HepG2 (cell line): ENCODE data around the gene AMBRA1. TPM values are rescaled to one million over a fixed set of nuclear protein-coding genes. Genes with fewer than 3 reads are reported as not detected.

Experiments used
- HNF4A ChIP-seq: sonication (generic); formaldehyde crosslinking; IDR thresholded peaks from 2 replicates; pipeline ENCODE4 v1.4.0; 2020; ENCODE audit warnings: missing genetic modification reagents
- MED8 ChIP-seq: sonication (generic); formaldehyde crosslinking; IDR thresholded peaks from 2 replicates; pipeline ENCODE4 v1.8.1; 2023; ENCODE audit warnings: mild to moderate bottlenecking, missing genetic modification reagents; ENCODE audit not compliant: insufficient replicate concordance
- PITX1 ChIP-seq: sonication (generic); formaldehyde crosslinking; IDR thresholded peaks from 2 replicates; pipeline ENCODE4 v1.5.1; 2020; ENCODE audit warnings: mild to moderate bottlenecking, missing genetic modification reagents
- SNAPC2 ChIP-seq: sonication (generic); formaldehyde crosslinking; IDR thresholded peaks from 2 replicates; pipeline ENCODE4 v1.8.1; 2022; ENCODE audit warnings: mild to moderate bottlenecking, missing genetic modification reagents
- XRCC5 ChIP-seq: fragments of 200-400 bp; formaldehyde crosslinking; optimal IDR thresholded peaks from 2 replicates; pipeline ENCODE3; 2017; ENCODE audit warnings: mild to moderate bottlenecking, low read length
- ZBTB8A ChIP-seq: sonication (generic); formaldehyde crosslinking; IDR thresholded peaks from 2 replicates; pipeline ENCODE4 v1.4.0; 2020; ENCODE audit warnings: mild to moderate bottlenecking, low read depth, missing genetic modification reagents, borderline replicate concordance
- ZNF337 ChIP-seq: sonication (generic); formaldehyde crosslinking; IDR thresholded peaks from 2 replicates; pipeline ENCODE4 v1.5.1; 2020; ENCODE audit warnings: missing genetic modification reagents, low read depth, mild to moderate bottlenecking, borderline replicate concordance
- polyA plus RNA-seq, 8 experiments: library from polyadenylated mRNA; depleted of rRNA in 3 of 8; stranded (reverse) in 7 of 8; unstranded in 1 of 8; fragments of >200 nt; fragmentation: Illumina TruSeq in 4 of 8; extraction: Trizol in 4 of 8; gene quantifications; 2 replicates each; pipeline versions ENCODE4 v1.2.1 to v1.2.3, GENCODE V29; 2011 to 2016; ENCODE audit warnings: low read depth in 4 of 8, missing spikeins in 1 of 8, mixed read lengths in 1 of 8; ENCODE audit not compliant: insufficient read depth in 1 of 8
- total RNA-seq, 5 experiments: library from RNA; depleted of rRNA; stranded (reverse); fragments of >200 nt; fragmentation: Illumina TruSeq; extraction: Trizol; gene quantifications; 2 replicates each; pipeline ENCODE4 v1.2.3, GENCODE V29; 2016; ENCODE audit warnings: low read depth in 1 of 5
- TF ChIP-seq, protein P1 (sequence below): sonication (generic); formaldehyde crosslinking; IDR thresholded peaks from 2 replicates; pipeline ENCODE4 v1.4.0; 2020; ENCODE audit warnings: missing genetic modification reagents
- TF ChIP-seq, protein P2 (sequence below): sonication (generic); formaldehyde crosslinking; IDR thresholded peaks from 2 replicates; pipeline ENCODE4 v1.9.0; 2021; ENCODE audit warnings: mild to moderate bottlenecking, missing genetic modification reagents
- TF ChIP-seq, protein P3 (sequence below): sonication (generic); formaldehyde crosslinking; IDR thresholded peaks from 2 replicates; pipeline ENCODE4; 2020; ENCODE audit warnings: missing genetic modification reagents, mild to moderate bottlenecking, borderline replicate concordance
- TF ChIP-seq, protein P4 (sequence below): sonication (generic); formaldehyde crosslinking; IDR thresholded peaks from 2 replicates; pipeline ENCODE4 v1.4.0; 2020; ENCODE audit warnings: missing genetic modification reagents, borderline replicate concordance
- TF ChIP-seq, protein P5 (sequence below): IDR thresholded peaks from 2 replicates; pipeline ENCODE4 v1.4.0; 2020; ENCODE audit warnings: mild to moderate bottlenecking, missing genetic modification reagents

The AMBRA1 gene
- total and polyA plus RNA-seq, 2 of the 13 experiments (the other 11 are each of a cell fraction or from before 2014, with no cell fraction given): 15.7 to 26.0 TPM

DNA sequence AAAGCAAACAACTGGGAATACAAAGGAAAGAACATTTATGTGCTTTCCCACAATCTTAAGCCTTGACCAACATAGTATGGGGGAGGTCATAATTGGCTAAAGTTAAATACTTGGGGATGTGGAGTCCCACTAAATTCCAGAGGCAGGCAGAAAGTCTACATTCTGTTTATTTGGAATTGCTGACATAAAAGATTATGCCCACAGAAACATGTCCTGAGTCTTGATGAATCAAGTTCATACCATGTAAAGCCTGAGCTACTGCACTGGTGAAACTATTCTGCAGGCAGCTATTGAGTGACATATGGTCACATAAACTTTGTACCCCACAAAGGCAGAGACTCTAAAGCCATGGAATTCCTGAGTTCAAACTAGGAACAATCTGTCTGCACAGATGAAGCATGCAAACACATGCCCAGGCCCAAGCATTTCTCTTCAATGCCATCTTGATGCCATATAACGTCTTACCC, 132.3 kb downstream of the AMBRA1 start (continued):
- TF ChIP-seq, protein P1, sequence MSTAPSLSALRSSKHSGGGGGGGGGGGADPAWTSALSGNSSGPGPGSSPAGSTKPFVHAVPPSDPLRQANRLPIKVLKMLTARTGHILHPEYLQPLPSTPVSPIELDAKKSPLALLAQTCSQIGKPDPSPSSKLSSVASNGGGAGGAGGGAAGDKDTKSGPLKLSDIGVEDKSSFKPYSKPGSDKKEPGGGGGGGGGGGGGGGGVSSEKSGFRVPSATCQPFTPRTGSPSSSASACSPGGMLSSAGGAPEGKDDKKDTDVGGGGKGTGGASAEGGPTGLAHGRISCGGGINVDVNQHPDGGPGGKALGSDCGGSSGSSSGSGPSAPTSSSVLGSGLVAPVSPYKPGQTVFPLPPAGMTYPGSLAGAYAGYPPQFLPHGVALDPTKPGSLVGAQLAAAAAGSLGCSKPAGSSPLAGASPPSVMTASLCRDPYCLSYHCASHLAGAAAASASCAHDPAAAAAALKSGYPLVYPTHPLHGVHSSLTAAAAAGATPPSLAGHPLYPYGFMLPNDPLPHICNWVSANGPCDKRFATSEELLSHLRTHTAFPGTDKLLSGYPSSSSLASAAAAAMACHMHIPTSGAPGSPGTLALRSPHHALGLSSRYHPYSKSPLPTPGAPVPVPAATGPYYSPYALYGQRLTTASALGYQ (CRISPR knock-in tag): no peak
- TF ChIP-seq XRCC5: no peak
- TF ChIP-seq, protein P2, sequence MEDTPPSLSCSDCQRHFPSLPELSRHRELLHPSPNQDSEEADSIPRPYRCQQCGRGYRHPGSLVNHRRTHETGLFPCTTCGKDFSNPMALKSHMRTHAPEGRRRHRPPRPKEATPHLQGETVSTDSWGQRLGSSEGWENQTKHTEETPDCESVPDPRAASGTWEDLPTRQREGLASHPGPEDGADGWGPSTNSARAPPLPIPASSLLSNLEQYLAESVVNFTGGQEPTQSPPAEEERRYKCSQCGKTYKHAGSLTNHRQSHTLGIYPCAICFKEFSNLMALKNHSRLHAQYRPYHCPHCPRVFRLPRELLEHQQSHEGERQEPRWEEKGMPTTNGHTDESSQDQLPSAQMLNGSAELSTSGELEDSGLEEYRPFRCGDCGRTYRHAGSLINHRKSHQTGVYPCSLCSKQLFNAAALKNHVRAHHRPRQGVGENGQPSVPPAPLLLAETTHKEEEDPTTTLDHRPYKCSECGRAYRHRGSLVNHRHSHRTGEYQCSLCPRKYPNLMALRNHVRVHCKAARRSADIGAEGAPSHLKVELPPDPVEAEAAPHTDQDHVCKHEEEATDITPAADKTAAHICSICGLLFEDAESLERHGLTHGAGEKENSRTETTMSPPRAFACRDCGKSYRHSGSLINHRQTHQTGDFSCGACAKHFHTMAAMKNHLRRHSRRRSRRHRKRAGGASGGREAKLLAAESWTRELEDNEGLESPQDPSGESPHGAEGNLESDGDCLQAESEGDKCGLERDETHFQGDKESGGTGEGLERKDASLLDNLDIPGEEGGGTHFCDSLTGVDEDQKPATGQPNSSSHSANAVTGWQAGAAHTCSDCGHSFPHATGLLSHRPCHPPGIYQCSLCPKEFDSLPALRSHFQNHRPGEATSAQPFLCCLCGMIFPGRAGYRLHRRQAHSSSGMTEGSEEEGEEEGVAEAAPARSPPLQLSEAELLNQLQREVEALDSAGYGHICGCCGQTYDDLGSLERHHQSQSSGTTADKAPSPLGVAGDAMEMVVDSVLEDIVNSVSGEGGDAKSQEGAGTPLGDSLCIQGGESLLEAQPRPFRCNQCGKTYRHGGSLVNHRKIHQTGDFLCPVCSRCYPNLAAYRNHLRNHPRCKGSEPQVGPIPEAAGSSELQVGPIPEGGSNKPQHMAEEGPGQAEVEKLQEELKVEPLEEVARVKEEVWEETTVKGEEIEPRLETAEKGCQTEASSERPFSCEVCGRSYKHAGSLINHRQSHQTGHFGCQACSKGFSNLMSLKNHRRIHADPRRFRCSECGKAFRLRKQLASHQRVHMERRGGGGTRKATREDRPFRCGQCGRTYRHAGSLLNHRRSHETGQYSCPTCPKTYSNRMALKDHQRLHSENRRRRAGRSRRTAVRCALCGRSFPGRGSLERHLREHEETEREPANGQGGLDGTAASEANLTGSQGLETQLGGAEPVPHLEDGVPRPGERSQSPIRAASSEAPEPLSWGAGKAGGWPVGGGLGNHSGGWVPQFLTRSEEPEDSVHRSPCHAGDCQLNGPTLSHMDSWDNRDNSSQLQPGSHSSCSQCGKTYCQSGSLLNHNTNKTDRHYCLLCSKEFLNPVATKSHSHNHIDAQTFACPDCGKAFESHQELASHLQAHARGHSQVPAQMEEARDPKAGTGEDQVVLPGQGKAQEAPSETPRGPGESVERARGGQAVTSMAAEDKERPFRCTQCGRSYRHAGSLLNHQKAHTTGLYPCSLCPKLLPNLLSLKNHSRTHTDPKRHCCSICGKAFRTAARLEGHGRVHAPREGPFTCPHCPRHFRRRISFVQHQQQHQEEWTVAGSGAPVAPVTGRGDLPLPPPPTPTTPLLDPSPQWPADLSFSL: no peak
- TF ChIP-seq, protein P3, sequence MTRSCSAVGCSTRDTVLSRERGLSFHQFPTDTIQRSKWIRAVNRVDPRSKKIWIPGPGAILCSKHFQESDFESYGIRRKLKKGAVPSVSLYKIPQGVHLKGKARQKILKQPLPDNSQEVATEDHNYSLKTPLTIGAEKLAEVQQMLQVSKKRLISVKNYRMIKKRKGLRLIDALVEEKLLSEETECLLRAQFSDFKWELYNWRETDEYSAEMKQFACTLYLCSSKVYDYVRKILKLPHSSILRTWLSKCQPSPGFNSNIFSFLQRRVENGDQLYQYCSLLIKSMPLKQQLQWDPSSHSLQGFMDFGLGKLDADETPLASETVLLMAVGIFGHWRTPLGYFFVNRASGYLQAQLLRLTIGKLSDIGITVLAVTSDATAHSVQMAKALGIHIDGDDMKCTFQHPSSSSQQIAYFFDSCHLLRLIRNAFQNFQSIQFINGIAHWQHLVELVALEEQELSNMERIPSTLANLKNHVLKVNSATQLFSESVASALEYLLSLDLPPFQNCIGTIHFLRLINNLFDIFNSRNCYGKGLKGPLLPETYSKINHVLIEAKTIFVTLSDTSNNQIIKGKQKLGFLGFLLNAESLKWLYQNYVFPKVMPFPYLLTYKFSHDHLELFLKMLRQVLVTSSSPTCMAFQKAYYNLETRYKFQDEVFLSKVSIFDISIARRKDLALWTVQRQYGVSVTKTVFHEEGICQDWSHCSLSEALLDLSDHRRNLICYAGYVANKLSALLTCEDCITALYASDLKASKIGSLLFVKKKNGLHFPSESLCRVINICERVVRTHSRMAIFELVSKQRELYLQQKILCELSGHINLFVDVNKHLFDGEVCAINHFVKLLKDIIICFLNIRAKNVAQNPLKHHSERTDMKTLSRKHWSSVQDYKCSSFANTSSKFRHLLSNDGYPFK (CRISPR knock-in tag): no peak
- no peak for TF ChIP-seq PITX1
- TF ChIP-seq ZBTB8A (CRISPR knock-in tag): no peak
- no peak for TF ChIP-seq MED8
- TF ChIP-seq ZNF337 (CRISPR knock-in tag): no peak
- TF ChIP-seq, protein P4, sequence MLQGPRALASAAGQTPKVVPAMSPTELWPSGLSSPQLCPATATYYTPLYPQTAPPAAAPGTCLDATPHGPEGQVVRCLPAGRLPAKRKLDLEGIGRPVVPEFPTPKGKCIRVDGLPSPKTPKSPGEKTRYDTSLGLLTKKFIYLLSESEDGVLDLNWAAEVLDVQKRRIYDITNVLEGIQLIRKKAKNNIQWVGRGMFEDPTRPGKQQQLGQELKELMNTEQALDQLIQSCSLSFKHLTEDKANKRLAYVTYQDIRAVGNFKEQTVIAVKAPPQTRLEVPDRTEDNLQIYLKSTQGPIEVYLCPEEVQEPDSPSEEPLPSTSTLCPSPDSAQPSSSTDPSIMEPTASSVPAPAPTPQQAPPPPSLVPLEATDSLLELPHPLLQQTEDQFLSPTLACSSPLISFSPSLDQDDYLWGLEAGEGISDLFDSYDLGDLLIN (CRISPR knock-in tag): no peak
- peak; percentile 66 for TF ChIP-seq HNF4A (CRISPR knock-in tag)
- TF ChIP-seq, protein P5, sequence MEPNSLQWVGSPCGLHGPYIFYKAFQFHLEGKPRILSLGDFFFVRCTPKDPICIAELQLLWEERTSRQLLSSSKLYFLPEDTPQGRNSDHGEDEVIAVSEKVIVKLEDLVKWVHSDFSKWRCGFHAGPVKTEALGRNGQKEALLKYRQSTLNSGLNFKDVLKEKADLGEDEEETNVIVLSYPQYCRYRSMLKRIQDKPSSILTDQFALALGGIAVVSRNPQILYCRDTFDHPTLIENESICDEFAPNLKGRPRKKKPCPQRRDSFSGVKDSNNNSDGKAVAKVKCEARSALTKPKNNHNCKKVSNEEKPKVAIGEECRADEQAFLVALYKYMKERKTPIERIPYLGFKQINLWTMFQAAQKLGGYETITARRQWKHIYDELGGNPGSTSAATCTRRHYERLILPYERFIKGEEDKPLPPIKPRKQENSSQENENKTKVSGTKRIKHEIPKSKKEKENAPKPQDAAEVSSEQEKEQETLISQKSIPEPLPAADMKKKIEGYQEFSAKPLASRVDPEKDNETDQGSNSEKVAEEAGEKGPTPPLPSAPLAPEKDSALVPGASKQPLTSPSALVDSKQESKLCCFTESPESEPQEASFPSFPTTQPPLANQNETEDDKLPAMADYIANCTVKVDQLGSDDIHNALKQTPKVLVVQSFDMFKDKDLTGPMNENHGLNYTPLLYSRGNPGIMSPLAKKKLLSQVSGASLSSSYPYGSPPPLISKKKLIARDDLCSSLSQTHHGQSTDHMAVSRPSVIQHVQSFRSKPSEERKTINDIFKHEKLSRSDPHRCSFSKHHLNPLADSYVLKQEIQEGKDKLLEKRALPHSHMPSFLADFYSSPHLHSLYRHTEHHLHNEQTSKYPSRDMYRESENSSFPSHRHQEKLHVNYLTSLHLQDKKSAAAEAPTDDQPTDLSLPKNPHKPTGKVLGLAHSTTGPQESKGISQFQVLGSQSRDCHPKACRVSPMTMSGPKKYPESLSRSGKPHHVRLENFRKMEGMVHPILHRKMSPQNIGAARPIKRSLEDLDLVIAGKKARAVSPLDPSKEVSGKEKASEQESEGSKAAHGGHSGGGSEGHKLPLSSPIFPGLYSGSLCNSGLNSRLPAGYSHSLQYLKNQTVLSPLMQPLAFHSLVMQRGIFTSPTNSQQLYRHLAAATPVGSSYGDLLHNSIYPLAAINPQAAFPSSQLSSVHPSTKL (CRISPR knock-in tag): 0 out of 2 replicates have a peak, but pooled peaks have one; percentile 27
- no peak for TF ChIP-seq SNAPC2 (CRISPR knock-in tag)
